Activated B cell treated with CpG ODN at 0.5 μM for 24 hours (primary cell): ENCODE data around the gene PNP. TPM values are rescaled to one million over a fixed set of nuclear protein-coding genes. Genes with fewer than 3 reads are reported as not detected.
"Not testable (repeated sequence)": the region's sequence is repeated elsewhere in the genome, so short reads cannot be mapped to it uniquely, and the experiment has no call there.

ENCODE experiments used
- ATAC-seq: fragments of 200-7000 bp; cut with Tn5 transposase; one replicate; pipeline ENCODE4 v1.10.0; 2021; ENCODE audit warnings: low read depth, mild to moderate bottlenecking, moderate library complexity
- CTCF ChIA-PET: fragments of 350-600 bp; sonication (Branson Sonifier 250); formaldehyde crosslinking; loops from one replicate; lab custom pipeline; 2021; ENCODE audit warnings: antibody characterized with exemption; lab: Charles Lee
- POLR2A ChIA-PET: fragments of 350-600 bp; sonication (Branson Sonifier 250); formaldehyde crosslinking; loops from one replicate; lab custom pipeline; 2021; ENCODE audit warnings: antibody characterized with exemption; lab: Charles Lee
- DNase-seq: peaks from one replicate; pipeline ENCODE4 v3.0.0; 2022
- H3K27ac Mint-ChIP-seq: one replicate; pipeline ENCODE4 v1.8.0; 2020; ENCODE audit warnings: mixed read lengths
- H3K27me3 Mint-ChIP-seq: one replicate; pipeline ENCODE4 v1.8.0; 2021; ENCODE audit warnings: mixed read lengths
- H3K36me3 Mint-ChIP-seq: one replicate; pipeline ENCODE4 v1.8.0; 2021; ENCODE audit warnings: low read depth, mixed read lengths
- H3K4me1 Mint-ChIP-seq: one replicate; pipeline ENCODE4 v1.8.0; 2021; ENCODE audit warnings: mixed read lengths
- H3K4me3 Mint-ChIP-seq: one replicate; pipeline ENCODE4 v1.8.0; 2020; ENCODE audit warnings: mild to moderate bottlenecking, mixed read lengths
- H3K9me3 Mint-ChIP-seq: one replicate; pipeline ENCODE4 v1.8.0; 2020; ENCODE audit warnings: mixed read lengths
- CTCF ChIP-seq: fragments of 200-600 bp; IDR thresholded peaks from one replicate; pipeline ENCODE4 v1.8.0; 2022; ENCODE audit warnings: antibody characterized with exemption, mild to moderate bottlenecking
- intact Hi-C: fragments of 100-400 bp; cut with micrococcal nuclease; formaldehyde crosslinking; loops from one replicate; pipeline ENCODE4 v1.15.1; 2024
- total RNA-seq: library from RNA; stranded (reverse); gene quantifications from 2 replicates; pipeline ENCODE4 v1.2.3, GENCODE V29; 2022

The PNP gene
- total RNA-seq, 1 donor from 2014 or later, result 88.0 TPM

- intact Hi-C loops, result loop anchor here (1.0 kb wide), 1 partner anchor 105 kb away; no protein-coding TSS in a partner anchor
- Mint-ChIP-seq H3K4me3 (peak overlapping the region; percentile 39), H3K36me3 (no peaks in the 10 kb centered on the region), H3K27ac (peak overlapping the region; percentile 37), H3K9me3 (no peaks in the 10 kb centered on the region), H3K4me1 (peaks cover 27% of the 10 kb centered on the region), H3K27me3 (peaks cover 2% of the 10 kb centered on the region)
- POLR2A ChIA-PET, result no interaction called here
- DNase-seq, result no peak
- peak; percentile 37 for ATAC-seq
- CTCF ChIA-PET, result no interaction called here
- TF ChIP-seq CTCF, result no peak
These were observed 34.7 kb downstream of the PNP start for GRCh38 chr14:20503898-20504297.

GRCh38 chr14:20506276-20506675, 37.1 kb downstream of the PNP start:
- H3K36me3 Mint-ChIP-seq, intact Hi-C loops, DNase-seq, ATAC-seq, H3K4me3 Mint-ChIP-seq, CTCF ChIA-PET, H3K27me3 Mint-ChIP-seq, H3K9me3 Mint-ChIP-seq, H3K27ac Mint-ChIP-seq, POLR2A ChIA-PET: not testable (repeated sequence)
- H3K4me1 Mint-ChIP-seq, result peaks cover 22% of the 10 kb centered on the region

- ATAC-seq, H3K27me3 Mint-ChIP-seq, H3K9me3 Mint-ChIP-seq, DNase-seq, intact Hi-C loops, POLR2A ChIA-PET, H3K4me3 Mint-ChIP-seq, CTCF ChIA-PET, H3K36me3 Mint-ChIP-seq, H3K27ac Mint-ChIP-seq: not testable (repeated sequence)
- peaks cover 27% of the 10 kb centered on the region for H3K4me1 Mint-ChIP-seq
These were observed 37.5 kb downstream of the PNP start for GRCh38 chr14:20506752-20507151.

GRCh38 chr14:20507537-20507936, 38.3 kb downstream of the PNP start:
- intact Hi-C loops, ATAC-seq, H3K27ac Mint-ChIP-seq, H3K9me3 Mint-ChIP-seq, H3K4me3 Mint-ChIP-seq, POLR2A ChIA-PET, CTCF ChIA-PET, DNase-seq, H3K27me3 Mint-ChIP-seq, H3K36me3 Mint-ChIP-seq: not testable (repeated sequence)
- peaks cover 34% of the 10 kb centered on the region for H3K4me1 Mint-ChIP-seq

- DNase-seq, result no peak
- Mint-ChIP-seq H3K4me1 (peaks cover 37% of the 10 kb centered on the region), H3K27ac (no peak overlapping the region), H3K9me3 (no peaks in the 10 kb centered on the region), H3K4me3 (no peak overlapping the region), H3K27me3 (peaks cover 2% of the 10 kb centered on the region), H3K36me3 (no peaks in the 10 kb centered on the region)
- intact Hi-C loops, result no loop called here
- ATAC-seq, result no peak
- CTCF ChIA-PET, result no interaction called here
- no peak for TF ChIP-seq CTCF
- POLR2A ChIA-PET, result interaction anchor here (1.7 kb wide), 1 partner anchor 21 kb away, joined by 4 read pairs; no protein-coding TSS in a partner anchor
These were observed 39.2 kb downstream of the PNP start for GRCh38 chr14:20508367-20508766.

- Mint-ChIP-seq H3K36me3 (no peaks in the 10 kb centered on the region), H3K4me1 (peaks cover 25% of the 10 kb centered on the region), H3K27me3 (peaks cover 2% of the 10 kb centered on the region), H3K4me3 (no peak overlapping the region), H3K27ac (no peak overlapping the region), H3K9me3 (no peaks in the 10 kb centered on the region)
- DNase-seq, result no peak
- POLR2A ChIA-PET, result no interaction called here
- CTCF ChIA-PET, result interaction anchor here (0.7 kb wide), 1 partner anchor 25 kb away, joined by 3 read pairs; no protein-coding TSS in a partner anchor
- intact Hi-C loops, result loop anchor here (1.0 kb wide), 1 partner anchor 10 kb away; no protein-coding TSS in a partner anchor
- TF ChIP-seq CTCF, result no peak
- ATAC-seq, result peak; percentile 42
These were observed 43.1 kb downstream of the PNP start for GRCh38 chr14:20512177-20512905.
